ENCODE data around the gene KCNIP4. TPM values are rescaled to one million over a fixed set of nuclear protein-coding genes. Genes with fewer than 3 reads are reported as not detected.

Gene KCNIP4
- total RNA-seq, 1 donor, result not detected

GRCh38 chr4:20922962-20923361, 1025.6 kb downstream of the KCNIP4 start:
- H4K20me1 ChIP-seq (ENCODE audit: insufficient read depth, low read length), result no peaks in the 10 kb centered on the region
- H3K4me3 ChIP-seq (ENCODE audit: insufficient read depth, low read length), result no peak overlapping the region
- no peak overlapping the region for H2AFZ ChIP-seq (ENCODE audit: low read length)
- H3K79me2 ChIP-seq (ENCODE audit: insufficient read depth, low read length), result no peaks in the 10 kb centered on the region
- H3K36me3 ChIP-seq (ENCODE audit: insufficient read depth, low read length), result no peaks in the 10 kb centered on the region
- TF ChIP-seq CTCF (IDR thresholded peaks at IDR 0.05; ENCODE audit: extremely low read depth, low read depth, low read length), result no peak
- H3K9me3 ChIP-seq (ENCODE audit: low read depth, low read length), result peaks cover 2% of the 10 kb centered on the region
- no peak overlapping the region for H3K4me2 ChIP-seq (ENCODE audit: insufficient read depth, low read length)
- H3K27ac ChIP-seq (ENCODE audit: low read depth, low read length), result no peak overlapping the region
- no peaks in the 10 kb centered on the region for H3K4me1 ChIP-seq (ENCODE audit: insufficient read depth, low read length)
- DNase-seq (ENCODE audit: insufficient read length, low spot score, missing footprints), result no peak
- no peaks in the 10 kb centered on the region for H3K27me3 ChIP-seq (ENCODE audit: insufficient read depth, low read length)

GRCh38 chr4:20916106-20916505, 1032.5 kb downstream of the KCNIP4 start:
- no peaks in the 10 kb centered on the region for H3K36me3 ChIP-seq (ENCODE audit: insufficient read depth, low read length)
- no peaks in the 10 kb centered on the region for H3K4me1 ChIP-seq (ENCODE audit: insufficient read depth, low read length)
- H2AFZ ChIP-seq (ENCODE audit: low read length), result no peak overlapping the region
- H3K9me3 ChIP-seq (ENCODE audit: low read depth, low read length), result peaks cover 2% of the 10 kb centered on the region
- H3K27ac ChIP-seq (ENCODE audit: low read depth, low read length), result no peak overlapping the region
- no peak overlapping the region for H3K4me3 ChIP-seq (ENCODE audit: insufficient read depth, low read length)
- H4K20me1 ChIP-seq (ENCODE audit: insufficient read depth, low read length), result no peaks in the 10 kb centered on the region
- no peak for DNase-seq (ENCODE audit: insufficient read length, low spot score, missing footprints)
- H3K27me3 ChIP-seq (ENCODE audit: insufficient read depth, low read length), result no peaks in the 10 kb centered on the region
- TF ChIP-seq CTCF (IDR thresholded peaks at IDR 0.05; ENCODE audit: extremely low read depth, low read depth, low read length), result no peak
- no peaks in the 10 kb centered on the region for H3K79me2 ChIP-seq (ENCODE audit: insufficient read depth, low read length)
- no peak overlapping the region for H3K4me2 ChIP-seq (ENCODE audit: insufficient read depth, low read length)

- Histone ChIP-seq H3K4me3 (ENCODE audit: insufficient read depth, low read length) (no peak overlapping the region), H3K27ac (ENCODE audit: low read depth, low read length) (no peak overlapping the region)
Measured at GRCh38 chr4:20904966-20905365, 1043.6 kb downstream of the KCNIP4 start.

GRCh38 chr4:20901851-20902250, 1046.7 kb downstream of the KCNIP4 start:
- no peak overlapping the region for H2AFZ ChIP-seq (ENCODE audit: low read length)
- H3K4me1 ChIP-seq (ENCODE audit: insufficient read depth, low read length), result no peaks in the 10 kb centered on the region
- H3K36me3 ChIP-seq (ENCODE audit: insufficient read depth, low read length), result no peaks in the 10 kb centered on the region
- H4K20me1 ChIP-seq (ENCODE audit: insufficient read depth, low read length), result no peaks in the 10 kb centered on the region
- no peaks in the 10 kb centered on the region for H3K27me3 ChIP-seq (ENCODE audit: insufficient read depth, low read length)
- no peak overlapping the region for H3K4me3 ChIP-seq (ENCODE audit: insufficient read depth, low read length)
- TF ChIP-seq CTCF (IDR thresholded peaks at IDR 0.05; ENCODE audit: extremely low read depth, low read depth, low read length), result no peak
- H3K4me2 ChIP-seq (ENCODE audit: insufficient read depth, low read length), result no peak overlapping the region
- no peak overlapping the region for H3K27ac ChIP-seq (ENCODE audit: low read depth, low read length)
- H3K9me3 ChIP-seq (ENCODE audit: low read depth, low read length), result no peaks in the 10 kb centered on the region
- DNase-seq (ENCODE audit: insufficient read length, low spot score, missing footprints), result no peak
- H3K79me2 ChIP-seq (ENCODE audit: insufficient read depth, low read length), result no peaks in the 10 kb centered on the region

More at GRCh38 chr4:20904966-20905365, 1043.6 kb downstream of the KCNIP4 start:
- no peaks in the 10 kb centered on the region for H4K20me1 ChIP-seq (ENCODE audit: insufficient read depth, low read length)
- H3K9me3 ChIP-seq (ENCODE audit: low read depth, low read length), result peaks cover 3% of the 10 kb centered on the region
- no peaks in the 10 kb centered on the region for H3K36me3 ChIP-seq (ENCODE audit: insufficient read depth, low read length)
- H3K4me1 ChIP-seq (ENCODE audit: insufficient read depth, low read length), result no peaks in the 10 kb centered on the region
- TF ChIP-seq CTCF (IDR thresholded peaks at IDR 0.05; ENCODE audit: extremely low read depth, low read depth, low read length), result no peak
- DNase-seq (ENCODE audit: insufficient read length, low spot score, missing footprints), result no peak
- no peak overlapping the region for H2AFZ ChIP-seq (ENCODE audit: low read length)
- no peaks in the 10 kb centered on the region for H3K79me2 ChIP-seq (ENCODE audit: insufficient read depth, low read length)
- H3K4me2 ChIP-seq (ENCODE audit: insufficient read depth, low read length), result no peak overlapping the region
- no peaks in the 10 kb centered on the region for H3K27me3 ChIP-seq (ENCODE audit: insufficient read depth, low read length)
